Esophagus squamous epithelium (tissue), 5 donors: ENCODE measurements around the gene TMEM91. TPM values are rescaled to one million over a fixed set of nuclear protein-coding genes. Genes with fewer than 3 reads are reported as not detected.
"Not testable (repeated sequence)": the region's sequence is repeated elsewhere in the genome, so short reads cannot be mapped to it uniquely, and the experiment has no call there.

Experiments
- DNase-seq: peaks from one replicate; lab custom pipeline; 2025; lab: John Stamatoyannopoulos, UW
- H3K27ac ChIP-seq, 4 donors: fragments of 200-600 bp; sonication (generic); one replicate each; pipeline ENCODE4 v1.5.1; 2016 to 2019; ENCODE audit warnings: mild to moderate bottlenecking in 1 of 4
- H3K27me3 ChIP-seq, 4 donors: fragments of 200-600 bp; sonication (generic); 1 replicate in 3 of 4; 2 replicates in 1 of 4; pipeline versions ENCODE4 v1.5.1 to v1.6.0; 2017 to 2021; ENCODE audit warnings: antibody characterized with exemption in 1 of 4
- H3K36me3 ChIP-seq, 3 donors: fragments of 200-600 bp; sonication (generic); one replicate each; pipeline ENCODE4 v1.5.1; 2016 to 2019
- H3K4me1 ChIP-seq, 3 donors: fragments of 200-600 bp; sonication (generic); one replicate each; pipeline ENCODE4 v1.5.1; 2017 to 2019
- H3K4me3 ChIP-seq, 4 donors: fragments of 200-600 bp; sonication (generic); 1 replicate in 3 of 4; 2 replicates in 1 of 4; pipeline ENCODE4 v1.5.1; 2016 to 2019; ENCODE audit warnings: mild to moderate bottlenecking in 2 of 4, moderate library complexity in 1 of 4
- H3K9me3 ChIP-seq, 3 donors: fragments of 200-600 bp; sonication (generic); one replicate each; pipeline ENCODE4 v1.5.1; 2016 to 2019
- CTCF ChIP-seq, 6 experiments: fragments of 450-650 bp in 4 of 6; fragments of 200-600 bp in 2 of 6; sonication (generic) in 2 of 6; IDR thresholded peaks; one replicate each; pipeline ENCODE4 v1.5.1; 2016 to 2019; ENCODE audit warnings: antibody characterized with exemption in 6 of 6, mild to moderate bottlenecking in 4 of 6, moderate library complexity in 4 of 6
- POLR2A ChIP-seq, 4 donors: fragments of 450-650 bp; IDR thresholded peaks; one replicate each; pipeline ENCODE4 v1.6.1; 2017; ENCODE audit warnings: antibody characterized with exemption in 4 of 4, mild to moderate bottlenecking in 4 of 4, moderate library complexity in 3 of 4
- WGBS, 2 donors: methylation state at CpG; one replicate each; pipeline ENCODE4 v1.1.5; 2018; 5-methylcytosine and 5-hydroxymethylcytosine counted together
- intact Hi-C: fragments of 100-400 bp; cut with DNase I; formaldehyde crosslinking; loops from one replicate; pipeline ENCODE4 v1.15.0; 2022
- total RNA-seq, 4 donors: library from RNA; depleted of rRNA; stranded (reverse); fragments of >200 nt; gene quantifications; one replicate each; pipeline ENCODE4 v1.1.0, GENCODE V29; 2016
- donor health status: DM: yes; HTN: yes; CAD: no.

The TMEM91 gene
- total RNA-seq, 4 donors from 2014 or later: 6.2 to 15.8 (median 9.3) TPM

GRCh38 chr19:41371541-41371940 lies 4.8 kb upstream of the TMEM91 start:
- Histone ChIP-seq H3K4me1 (peaks cover 17 to 53% (median 31%) of the 10 kb centered on the region in 3 donors), H3K36me3 (no peaks in the 10 kb centered on the region), H3K27ac (no peak overlapping the region), H3K27me3 (no peaks in the 10 kb centered on the region), H3K4me3 (no peak overlapping the region), H3K9me3 (no peaks in the 10 kb centered on the region)
- TF ChIP-seq CTCF (IDR thresholded peaks at IDR 0.05) (no peak), POLR2A (IDR thresholded peaks at IDR 0.05) (no peak)
- 89 to 96% methylated on average over 8 of the region's 8 CpGs for WGBS, 2 donors
- DNase-seq: no peak
- intact Hi-C loops: no loop called here

- TF ChIP-seq CTCF (IDR thresholded peaks at IDR 0.05): no peak
- no peak for TF ChIP-seq POLR2A (IDR thresholded peaks at IDR 0.05)
- peaks cover 24 to 57% (median 30%) of the 10 kb centered on the region in 3 donors for H3K4me1 ChIP-seq
- no peaks in the 10 kb centered on the region for H3K27me3 ChIP-seq
- WGBS, 2 donors: 63 to 64% methylated on average over 2 of the region's 2 CpGs
- no peaks in the 10 kb centered on the region for H3K9me3 ChIP-seq
- no peak overlapping the region for H3K27ac ChIP-seq
- no peak overlapping the region for H3K4me3 ChIP-seq
- H3K36me3 ChIP-seq: no peaks in the 10 kb centered on the region
- DNase-seq: no peak
- intact Hi-C loops: no loop called here
These were observed 3.8 kb upstream of the TMEM91 start for GRCh38 chr19:41372501-41372900.

GRCh38 chr19:41373993-41374392 lies 2.3 kb upstream of the TMEM91 start:
- no peak for DNase-seq
- intact Hi-C loops: no loop called here
- 30 to 33% methylated on average over 9 of the region's 12 CpGs for WGBS, 2 donors
- Histone ChIP-seq H3K4me1 (peaks cover 24 to 56% (median 28%) of the 10 kb centered on the region in 3 donors), H3K27me3 (no peaks in the 10 kb centered on the region), H3K27ac (peak overlapping the region in 3 of 4 donors; percentile 1 to 50 (median 30)), H3K9me3 (no peaks in the 10 kb centered on the region), H3K4me3 (no peak overlapping the region), H3K36me3 (no peaks in the 10 kb centered on the region)
- TF ChIP-seq POLR2A (IDR thresholded peaks at IDR 0.05) (no peak), CTCF (IDR thresholded peaks at IDR 0.05) (no peak)

- H3K9me3 ChIP-seq: no peaks in the 10 kb centered on the region
- intact Hi-C loops: no loop called here
- H3K27ac ChIP-seq: peak overlapping the region; percentile 76 to 89 (median 84)
- peak overlapping the region; percentile 54 to 86 (median 66) for H3K4me3 ChIP-seq
- H3K36me3 ChIP-seq: peaks cover 0 to 7% (median 0%) of the 10 kb centered on the region in 3 donors
- no peaks in the 10 kb centered on the region for H3K27me3 ChIP-seq
- no peak for DNase-seq
- peaks cover 24 to 67% (median 34%) of the 10 kb centered on the region in 3 donors for H3K4me1 ChIP-seq
- 24 to 41% methylated on average over 8 of the region's 8 CpGs for WGBS, 2 donors
- no peak for TF ChIP-seq CTCF (IDR thresholded peaks at IDR 0.05)
- no peak for TF ChIP-seq POLR2A (IDR thresholded peaks at IDR 0.05)
These were observed 649 bp downstream of the TMEM91 start for GRCh38 chr19:41376998-41377365.

GRCh38 chr19:41377977-41378709 lies 1.8 kb downstream of the TMEM91 start:
- Histone ChIP-seq H3K27me3 (no peaks in the 10 kb centered on the region), H3K36me3 (peaks cover 0 to 19% (median 0%) of the 10 kb centered on the region in 3 donors), H3K4me1 (peaks cover 24 to 67% (median 34%) of the 10 kb centered on the region in 3 donors), H3K4me3 (no peak overlapping the region), H3K9me3 (no peaks in the 10 kb centered on the region), H3K27ac (peak overlapping the region in 2 of 4 donors; percentile 21 to 50)
- no peak for DNase-seq
- intact Hi-C loops: no loop called here
- TF ChIP-seq POLR2A (IDR thresholded peaks at IDR 0.05): no peak
- no peak for TF ChIP-seq CTCF (IDR thresholded peaks at IDR 0.05)
- WGBS, 2 donors: 64 to 75% methylated on average over 4 to 7 of the region's 9 CpGs

GRCh38 chr19:41381536-41381935 lies 5.2 kb downstream of the TMEM91 start:
- H3K4me3 ChIP-seq, intact Hi-C loops, H3K9me3 ChIP-seq, H3K27ac ChIP-seq, H3K27me3 ChIP-seq, DNase-seq: not testable (repeated sequence)
- Histone ChIP-seq H3K4me1 (peaks cover 7 to 46% (median 18%) of the 10 kb centered on the region in 3 donors), H3K36me3 (peaks cover 0 to 50% (median 0%) of the 10 kb centered on the region in 3 donors)
- WGBS, 2 donors: 75 to 98% methylated on average over 3 to 8 of the region's 8 CpGs
